Hypothalamus (tissue), 51 donors: ENCODE measurements around the gene SUMF1.

ENCODE experiments used
- DNase-seq, 51 donors: peaks; one replicate each; lab custom pipeline; 2025; lab: John Stamatoyannopoulos, UW

SUMF1 gene

GRCh38 chr3:4419386-4419785, 47.7 kb downstream of the SUMF1 start:
- DNase-seq: no peak

GRCh38 chr3:4418156-4418555, 48.9 kb downstream of the SUMF1 start:
- no peak for DNase-seq

DNA sequence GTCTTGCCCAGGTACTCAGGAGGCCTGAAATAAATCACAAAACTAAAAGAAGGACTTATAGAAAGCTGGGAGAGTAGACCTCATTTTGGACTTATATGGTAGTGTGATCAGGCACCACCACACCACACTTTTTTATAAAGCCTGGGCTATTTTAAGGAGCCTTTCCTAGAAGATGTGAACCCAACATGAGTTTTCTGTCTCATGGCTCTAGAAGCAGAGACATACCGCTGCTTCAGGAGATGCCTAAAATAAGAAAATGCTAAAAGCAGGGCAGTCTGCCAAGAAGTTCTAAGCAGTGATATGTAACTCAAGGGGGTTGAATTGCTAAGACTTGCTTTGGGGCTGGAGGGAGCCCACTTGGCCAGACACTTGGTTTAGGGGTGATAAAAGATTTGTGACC, 49.6 kb downstream of the SUMF1 start:
- DNase-seq: no peak

DNA sequence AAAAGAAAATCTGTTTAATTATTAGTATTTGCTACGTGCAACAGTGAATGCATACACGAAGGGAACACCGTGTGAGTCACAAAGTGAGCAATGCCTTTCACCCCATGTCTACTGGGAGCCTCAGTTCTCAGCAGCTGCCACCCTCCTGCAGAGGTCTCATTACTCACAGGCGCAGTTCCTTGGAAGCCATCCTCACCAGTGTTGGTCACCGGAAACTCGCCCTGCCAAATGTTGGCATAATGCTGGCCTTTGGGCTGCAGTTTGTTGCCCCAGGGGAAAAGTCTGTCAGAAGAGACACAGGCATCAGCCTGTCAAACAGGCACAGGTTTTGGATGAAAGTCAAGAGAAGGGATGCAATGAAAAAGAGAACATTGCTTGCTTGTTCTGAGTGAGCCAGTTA, 50.1 kb downstream of the SUMF1 start:
- peak in 7 of 51 donors; percentile 3 to 30 (median 13) for DNase-seq

DNA sequence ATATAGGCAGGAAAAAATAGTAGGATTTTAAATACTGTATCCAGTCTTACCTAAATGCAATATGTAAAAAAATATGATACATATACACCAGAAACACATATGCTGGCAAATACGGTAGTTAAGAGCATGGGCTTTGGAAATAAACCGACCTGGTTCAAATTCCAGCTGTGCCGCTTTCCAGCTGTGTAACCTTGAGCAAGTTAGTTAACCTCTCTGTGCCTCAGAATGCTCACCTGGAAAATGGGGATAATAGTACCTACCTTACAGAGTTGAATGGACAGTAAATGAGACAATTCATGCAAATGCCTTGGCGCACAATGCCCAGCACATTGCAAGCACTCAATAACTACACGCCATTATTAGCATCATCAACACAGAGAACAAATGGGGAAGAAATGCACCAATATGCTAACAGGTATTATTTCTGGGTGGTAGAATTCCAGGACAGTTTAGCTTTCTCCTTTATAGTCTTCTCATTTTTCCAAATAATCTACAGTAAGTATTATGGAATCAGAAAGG, 50.6 kb downstream of the SUMF1 start:
- no peak for DNase-seq

GRCh38 chr3:4413467-4413866, 53.6 kb downstream of the SUMF1 start:
- DNase-seq: no peak

- DNase-seq: no peak
Observed at GRCh38 chr3:4411833-4412232, 55.2 kb downstream of the SUMF1 start.

DNA sequence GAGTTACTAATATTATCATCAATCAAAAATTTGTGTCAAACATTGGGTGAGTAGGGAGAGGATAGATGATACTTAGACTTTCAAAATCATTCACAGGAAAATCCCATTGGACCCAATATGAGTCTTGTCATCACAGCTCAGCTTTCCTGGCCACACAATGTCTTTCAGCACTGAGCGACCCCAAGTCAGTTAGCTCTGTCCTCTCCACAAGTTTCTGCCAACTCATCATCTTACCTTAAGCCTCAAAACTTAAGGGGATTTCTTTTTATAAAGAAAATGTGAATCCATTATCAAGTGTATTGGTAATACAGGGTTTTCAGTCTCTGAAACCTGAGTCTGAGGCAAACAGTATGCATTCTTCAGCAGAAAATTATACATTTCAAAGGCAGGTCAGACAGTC, 55.8 kb downstream of the SUMF1 start:
- no peak for DNase-seq

DNA sequence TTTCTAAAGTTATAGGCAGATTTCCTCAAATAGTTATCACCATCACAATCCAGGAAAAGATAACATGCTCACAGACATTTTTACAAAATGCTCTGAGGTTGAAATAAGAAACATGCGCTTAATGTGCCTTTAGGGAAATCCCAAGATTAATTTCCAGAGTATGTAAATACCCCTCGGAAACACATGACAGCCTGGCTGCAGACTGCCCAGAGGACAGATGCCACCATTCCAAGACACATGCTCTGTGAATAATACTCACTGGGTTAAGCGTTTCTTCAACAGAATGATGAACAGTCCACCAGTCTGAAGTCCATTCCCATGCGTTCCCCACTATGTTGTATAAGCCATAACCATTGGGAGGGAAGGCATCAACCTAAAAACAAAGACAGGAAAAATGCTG, 56.5 kb downstream of the SUMF1 start:
- no peak for DNase-seq

DNA sequence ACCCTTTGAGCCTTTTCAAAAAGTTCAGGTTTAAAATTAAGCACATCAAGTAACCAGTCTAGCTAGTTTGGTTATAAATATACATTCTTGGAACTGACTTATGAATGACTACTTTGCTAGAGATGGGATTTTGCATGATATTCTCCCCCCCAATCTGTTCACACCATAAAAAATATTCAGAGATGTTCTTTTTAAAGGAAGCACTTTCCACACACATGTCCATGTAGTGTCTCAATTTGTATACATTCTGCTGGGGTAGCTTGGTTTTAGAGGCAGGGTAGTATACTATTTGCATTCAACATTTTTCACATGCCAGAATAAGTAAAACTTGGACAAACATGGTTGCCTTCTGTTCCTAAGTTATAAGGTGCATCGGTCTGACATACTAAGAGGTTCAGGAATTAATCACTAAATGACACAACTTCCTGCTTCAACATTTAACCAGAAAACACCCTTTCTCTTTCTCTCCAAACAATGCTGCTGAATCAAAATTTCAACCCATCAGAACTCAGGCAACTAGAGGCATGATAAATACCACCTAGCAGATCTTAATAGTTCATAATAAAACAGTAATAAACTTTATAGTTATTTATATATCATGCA, 57.0 kb downstream of the SUMF1 start:
- no peak for DNase-seq

GRCh38 chr3:4409415-4409814, 57.7 kb downstream of the SUMF1 start:
- DNase-seq: no peak

DNA sequence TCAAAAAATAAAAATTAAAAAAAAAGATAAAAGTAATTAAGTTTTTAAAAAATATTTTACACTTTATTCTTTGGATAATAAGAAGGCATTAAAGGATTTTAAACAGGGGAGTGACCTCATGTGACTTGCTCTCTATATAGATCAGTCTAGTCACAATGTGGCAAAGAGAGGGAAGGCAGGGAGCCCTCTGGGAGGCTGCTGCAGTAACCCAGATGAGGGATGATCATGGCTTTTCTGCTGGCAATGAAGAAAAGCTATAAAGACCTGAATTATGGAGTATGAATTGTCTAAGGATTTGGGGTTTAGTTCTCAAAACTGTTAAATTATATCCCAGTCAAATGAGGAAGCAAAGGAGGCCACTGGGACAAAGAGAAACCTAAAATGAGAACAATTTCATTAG, 58.1 kb downstream of the SUMF1 start:
- no peak for DNase-seq

DNA sequence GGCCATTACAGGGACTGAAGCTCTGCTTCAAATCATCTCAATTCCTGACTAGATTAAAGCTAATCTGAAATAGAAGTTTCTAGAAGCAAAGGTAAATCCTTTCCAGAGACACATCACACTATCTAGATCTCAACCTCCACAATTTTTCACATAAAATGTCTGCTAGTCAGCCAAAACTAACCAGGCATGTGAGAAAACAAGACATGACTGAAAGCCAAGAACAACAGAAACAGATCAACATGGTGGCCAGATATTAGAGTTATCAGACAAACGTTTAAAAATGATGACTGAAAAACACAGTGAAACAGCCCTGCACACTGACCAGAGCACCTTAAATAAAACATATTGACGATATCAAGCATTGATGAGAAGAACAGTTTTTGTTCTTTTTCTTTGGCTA, 59.1 kb downstream of the SUMF1 start:
- no peak for DNase-seq

DNA sequence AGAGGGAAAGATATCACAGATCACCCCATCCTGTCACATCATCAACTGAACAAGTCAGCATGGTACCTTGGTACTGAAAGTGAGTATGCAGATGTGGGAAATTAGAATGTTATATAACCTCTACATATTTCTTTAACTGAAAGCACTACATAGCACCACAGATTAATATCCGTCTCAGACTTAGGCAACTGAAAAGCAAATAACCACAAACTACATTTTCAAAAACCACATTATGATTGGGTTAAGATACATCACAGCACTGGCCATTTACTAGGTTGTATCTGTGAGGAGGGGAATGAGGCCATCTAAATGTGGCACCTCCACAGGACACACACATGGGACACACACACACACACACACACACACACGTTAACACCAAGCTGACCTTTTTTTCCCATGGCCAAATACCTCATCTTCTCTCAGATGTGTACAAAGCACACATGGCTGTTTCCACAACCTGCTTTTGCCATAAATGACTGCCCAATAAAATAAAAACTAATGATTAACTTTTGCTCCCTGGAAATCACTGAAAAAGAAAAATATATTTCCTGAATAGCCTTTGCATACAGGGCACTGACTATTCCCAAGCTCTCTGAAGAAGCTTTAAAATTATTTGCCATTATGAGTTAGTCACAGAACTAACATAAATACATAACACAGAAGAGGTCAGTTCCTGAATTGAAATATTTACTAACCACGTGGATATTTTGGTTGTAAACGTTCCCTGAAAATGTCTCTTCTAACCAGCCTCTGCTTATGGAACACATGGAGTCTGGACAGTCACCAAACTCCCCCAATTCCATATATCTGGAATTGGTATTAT, 60.1 kb downstream of the SUMF1 start:
- DNase-seq: no peak

GRCh38 chr3:4404881-4405280, 62.2 kb downstream of the SUMF1 start:
- no peak for DNase-seq

GRCh38 chr3:4401441-4401840, 65.6 kb downstream of the SUMF1 start:
- no peak for DNase-seq

- DNase-seq: no peak
Observed at GRCh38 chr3:4399476-4399875, 67.6 kb downstream of the SUMF1 start.

GRCh38 chr3:4398941-4399245, 68.2 kb downstream of the SUMF1 start:
- DNase-seq: no peak

DNA sequence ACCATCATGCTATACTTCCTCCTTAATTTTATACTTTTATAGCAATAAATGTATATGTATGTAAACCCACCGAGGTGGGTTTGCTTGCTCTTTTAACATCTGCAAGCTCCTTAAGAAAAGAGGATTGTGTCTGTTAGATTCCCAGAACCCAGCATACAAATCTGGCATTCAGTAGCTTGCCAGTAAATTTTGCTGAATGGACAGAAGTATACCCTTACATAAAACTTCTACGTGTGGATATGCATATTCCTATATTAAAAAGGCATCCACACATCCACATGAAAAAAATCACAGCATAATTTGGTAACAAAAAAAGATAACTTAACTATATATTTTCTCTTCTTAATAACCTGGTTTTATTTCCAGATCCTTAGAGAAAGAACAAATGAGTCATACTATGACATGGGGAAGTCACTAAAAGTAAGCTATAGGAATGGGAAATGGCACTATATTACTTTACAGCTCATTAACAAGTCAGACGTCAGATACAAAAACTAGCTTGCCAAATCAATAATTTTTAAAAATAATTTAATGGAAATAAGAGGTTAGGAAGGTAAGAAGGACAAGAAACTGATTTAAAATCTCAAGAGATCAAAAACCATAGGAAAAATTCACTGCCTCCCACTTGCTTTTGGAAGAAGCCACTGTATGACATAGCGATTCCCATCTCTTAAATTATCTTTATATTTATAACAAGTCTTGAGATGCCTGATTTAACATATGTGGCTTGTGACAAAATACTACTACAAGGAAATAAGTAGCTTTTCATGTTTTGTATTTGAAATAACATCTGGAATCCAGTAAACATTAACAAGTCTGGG, 68.7 kb downstream of the SUMF1 start:
- DNase-seq: no peak

DNA sequence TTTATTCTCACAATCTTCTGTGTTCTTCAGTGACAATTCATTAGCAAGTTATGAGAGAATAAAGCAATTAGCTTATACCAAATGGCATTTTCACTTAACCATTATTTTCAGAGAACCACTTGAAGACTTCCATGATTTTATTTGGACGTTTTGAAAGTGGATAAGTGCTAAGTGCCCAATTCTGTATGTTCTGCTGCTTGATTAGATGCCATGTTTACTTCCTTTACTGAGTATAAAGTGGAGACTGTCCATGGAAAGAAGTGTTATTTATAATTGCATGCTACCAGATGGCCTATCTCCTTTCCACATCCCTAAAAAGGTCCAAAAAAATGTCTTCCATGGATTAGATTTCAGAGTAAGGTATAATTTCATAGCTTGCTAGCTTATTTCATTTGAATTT, 69.6 kb downstream of the SUMF1 start:
- no peak for DNase-seq

- no peak for DNase-seq
Observed at GRCh38 chr3:4396542-4396941, 70.5 kb downstream of the SUMF1 start.

GRCh38 chr3:4396006-4396405, 71.1 kb downstream of the SUMF1 start:
- no peak for DNase-seq
